GM10266 (cell line): ENCODE measurements around the gene LRMDA.

ENCODE experiments used
- DNase-seq: peaks from one replicate; pipeline ENCODE4 v3.0.0; 2012; ENCODE audit errors: extremely low spot score
- TF ChIP-seq, protein P1 (sequence below): IDR thresholded peaks from 2 replicates; pipeline ENCODE4 v1.5.1; 2012; ENCODE audit warnings: mild to moderate bottlenecking, low read depth; ENCODE audit not compliant: control insufficient read depth, insufficient read depth; ENCODE audit errors: missing control alignments

The LRMDA gene

DNA sequence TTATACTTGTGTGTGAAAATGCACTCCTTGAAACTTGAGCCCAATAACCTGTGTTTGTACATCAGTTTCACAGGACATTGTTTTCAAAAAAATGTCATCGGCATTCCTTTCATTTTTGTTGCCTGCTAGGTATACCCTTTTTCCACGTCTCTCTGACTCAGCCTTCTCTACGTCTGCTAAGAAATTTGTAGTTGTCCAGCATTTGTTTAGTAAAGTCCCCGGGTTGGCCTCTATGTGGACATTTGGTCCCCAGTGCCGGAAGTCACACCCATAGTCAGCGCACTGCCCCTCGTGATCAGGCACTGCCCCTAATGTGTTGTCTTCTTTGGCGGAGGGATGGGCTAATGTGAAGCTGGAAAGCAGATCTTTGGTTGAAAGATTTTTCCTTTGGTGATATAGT is 222.3 kb downstream of the LRMDA start:
- TF ChIP-seq, protein P1, sequence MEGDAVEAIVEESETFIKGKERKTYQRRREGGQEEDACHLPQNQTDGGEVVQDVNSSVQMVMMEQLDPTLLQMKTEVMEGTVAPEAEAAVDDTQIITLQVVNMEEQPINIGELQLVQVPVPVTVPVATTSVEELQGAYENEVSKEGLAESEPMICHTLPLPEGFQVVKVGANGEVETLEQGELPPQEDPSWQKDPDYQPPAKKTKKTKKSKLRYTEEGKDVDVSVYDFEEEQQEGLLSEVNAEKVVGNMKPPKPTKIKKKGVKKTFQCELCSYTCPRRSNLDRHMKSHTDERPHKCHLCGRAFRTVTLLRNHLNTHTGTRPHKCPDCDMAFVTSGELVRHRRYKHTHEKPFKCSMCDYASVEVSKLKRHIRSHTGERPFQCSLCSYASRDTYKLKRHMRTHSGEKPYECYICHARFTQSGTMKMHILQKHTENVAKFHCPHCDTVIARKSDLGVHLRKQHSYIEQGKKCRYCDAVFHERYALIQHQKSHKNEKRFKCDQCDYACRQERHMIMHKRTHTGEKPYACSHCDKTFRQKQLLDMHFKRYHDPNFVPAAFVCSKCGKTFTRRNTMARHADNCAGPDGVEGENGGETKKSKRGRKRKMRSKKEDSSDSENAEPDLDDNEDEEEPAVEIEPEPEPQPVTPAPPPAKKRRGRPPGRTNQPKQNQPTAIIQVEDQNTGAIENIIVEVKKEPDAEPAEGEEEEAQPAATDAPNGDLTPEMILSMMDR = no peak
- DNase-seq = no peak

DNA sequence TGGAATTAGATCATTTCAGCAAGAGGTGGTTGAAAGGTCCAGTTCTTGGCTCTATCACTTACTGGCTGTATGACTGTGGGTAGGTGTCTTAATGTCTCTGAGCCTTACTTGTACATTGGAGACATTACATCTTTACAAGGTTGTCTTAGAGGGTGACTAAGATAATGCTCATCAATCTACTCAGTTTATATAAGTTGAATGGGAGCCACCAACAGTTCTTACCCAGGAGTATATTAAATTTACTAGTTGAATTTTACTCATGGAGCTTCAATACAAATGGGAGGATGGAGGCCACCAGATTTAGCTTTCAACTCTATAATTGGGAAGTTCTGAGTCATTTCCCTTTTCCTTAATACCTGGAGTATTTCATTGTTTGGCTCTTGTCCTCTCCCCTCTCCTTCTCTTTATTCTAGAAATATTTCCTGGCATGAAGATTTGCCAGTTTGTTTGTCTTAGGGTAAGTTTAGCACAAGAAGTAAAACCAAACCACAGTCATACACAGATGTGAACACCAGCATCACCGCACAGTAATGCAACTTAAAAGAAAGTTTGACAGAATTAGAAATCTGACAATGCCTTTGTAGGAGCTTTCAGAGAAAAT is 222.8 kb downstream of the LRMDA start:
- TF ChIP-seq, protein P1 = no peak
- no peak for DNase-seq

DNA sequence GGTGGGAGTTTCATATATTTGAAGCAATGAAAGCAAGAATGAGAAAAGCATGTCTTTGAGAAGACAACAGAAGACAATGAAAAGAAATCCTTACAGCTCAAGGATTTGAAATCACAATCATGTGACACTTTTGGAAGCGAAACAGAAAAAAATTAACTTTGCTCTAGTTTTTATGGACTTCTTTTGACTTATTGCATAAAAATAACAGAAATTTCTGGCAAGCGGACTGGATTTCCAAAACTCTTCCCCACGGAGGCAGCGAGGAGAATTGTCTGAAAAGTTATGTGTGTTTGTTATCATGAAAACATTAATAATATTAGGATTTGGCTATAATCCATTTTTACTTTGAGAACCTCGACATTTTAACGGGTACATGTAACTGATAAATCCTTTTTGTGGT is 223.3 kb downstream of the LRMDA start:
- TF ChIP-seq, protein P1 = no peak
- DNase-seq = no peak

DNA sequence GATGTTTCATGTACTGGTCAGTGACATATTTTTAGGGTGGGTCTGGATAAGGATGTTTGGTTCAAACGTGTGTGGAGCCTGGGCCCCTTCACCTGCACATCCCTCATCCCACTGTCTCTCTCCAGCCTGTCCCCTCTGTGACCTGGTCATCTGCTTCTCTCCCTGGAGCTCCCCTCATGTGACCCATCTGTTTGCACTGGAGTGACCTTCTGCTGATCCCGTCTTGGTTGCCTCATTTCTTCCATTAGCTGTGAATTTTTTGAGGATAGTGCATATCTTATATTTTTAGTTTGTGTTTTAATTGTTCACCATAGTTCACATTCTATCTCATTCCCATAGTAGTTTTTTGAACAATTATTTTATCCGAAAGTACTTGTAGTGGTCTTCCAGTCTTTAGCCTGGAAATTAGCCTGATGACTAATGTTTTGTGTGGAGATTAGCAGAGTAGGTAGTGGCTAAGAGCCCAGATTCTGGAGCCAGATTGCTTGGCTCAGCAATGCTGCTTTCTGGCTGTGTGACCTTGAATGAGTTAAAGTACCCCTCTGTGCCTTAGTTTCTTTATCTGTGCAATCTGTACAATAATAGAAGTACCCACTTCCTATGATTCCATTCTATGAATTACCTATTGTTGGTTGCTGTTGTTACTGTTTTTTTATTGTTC is 224.5 kb downstream of the LRMDA start:
- no peak for DNase-seq
- TF ChIP-seq, protein P1 = no peak

DNA sequence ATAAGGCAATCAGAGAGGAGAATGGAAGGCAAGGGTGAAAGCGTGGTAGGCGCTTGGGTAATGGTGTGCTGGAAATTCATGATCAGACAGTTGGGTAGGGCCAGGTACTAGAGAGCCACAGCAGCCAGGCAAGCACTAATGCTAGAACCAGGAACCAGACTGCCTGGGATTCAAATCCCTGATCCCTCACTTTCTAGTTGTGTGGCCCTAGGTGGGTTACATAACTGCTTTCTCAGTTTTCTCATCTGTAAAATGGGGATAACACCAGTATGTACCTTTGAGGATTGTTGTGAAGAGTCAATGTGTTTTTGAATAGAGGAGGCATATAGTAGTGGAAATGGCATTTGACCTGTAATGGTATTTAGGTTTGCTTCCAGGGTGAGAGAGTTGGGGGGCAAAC is 225.9 kb downstream of the LRMDA start:
- no peak for DNase-seq
- TF ChIP-seq, protein P1 = no peak

DNA sequence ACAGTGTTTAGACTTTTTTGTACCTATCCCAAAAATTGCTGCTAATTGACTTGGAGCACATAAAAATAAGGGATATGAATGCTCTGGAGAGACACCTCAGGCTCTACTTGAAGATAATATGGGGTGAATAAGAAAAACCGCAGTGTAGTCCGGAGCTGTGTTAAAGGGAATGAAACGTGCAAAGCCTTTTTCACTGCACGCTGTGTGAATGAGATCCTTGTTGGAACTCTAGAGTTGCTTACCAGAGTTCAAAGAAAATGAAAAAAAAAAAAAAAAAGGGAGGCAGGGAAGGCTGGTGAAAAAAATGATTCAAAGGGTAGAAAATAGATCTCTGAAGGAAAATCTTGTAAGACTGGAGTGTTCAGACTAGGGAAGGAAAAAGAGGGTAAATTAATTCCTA is 226.6 kb downstream of the LRMDA start:
- TF ChIP-seq, protein P1 = no peak
- DNase-seq = no peak

DNA sequence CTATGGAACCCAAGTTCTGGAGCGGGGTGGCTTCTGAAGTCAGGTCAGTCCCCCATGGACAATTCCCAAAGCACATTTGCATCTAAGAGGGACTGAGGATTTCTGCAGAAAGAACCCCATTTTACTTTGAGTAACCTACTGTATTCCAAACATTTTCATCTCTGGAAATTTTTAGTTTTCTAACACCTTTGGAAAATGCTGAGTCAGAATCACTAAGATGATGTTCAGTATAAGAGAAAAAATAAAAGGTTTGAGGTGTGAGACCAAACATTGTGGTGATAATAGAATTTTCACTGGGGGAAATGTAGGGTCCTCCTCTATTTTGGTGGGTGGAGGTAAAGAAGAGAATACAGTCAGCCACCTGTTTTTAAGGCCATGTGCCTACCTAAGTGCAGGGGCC is 227.1 kb downstream of the LRMDA start:
- DNase-seq = no peak
- TF ChIP-seq, protein P1 = no peak
